ENCODE data around the gene CCN2.
"Not testable (repeated sequence)": the region's sequence is repeated elsewhere in the genome, so short reads cannot be mapped to it uniquely, and the experiment has no call there.

CCN2 gene

DNA sequence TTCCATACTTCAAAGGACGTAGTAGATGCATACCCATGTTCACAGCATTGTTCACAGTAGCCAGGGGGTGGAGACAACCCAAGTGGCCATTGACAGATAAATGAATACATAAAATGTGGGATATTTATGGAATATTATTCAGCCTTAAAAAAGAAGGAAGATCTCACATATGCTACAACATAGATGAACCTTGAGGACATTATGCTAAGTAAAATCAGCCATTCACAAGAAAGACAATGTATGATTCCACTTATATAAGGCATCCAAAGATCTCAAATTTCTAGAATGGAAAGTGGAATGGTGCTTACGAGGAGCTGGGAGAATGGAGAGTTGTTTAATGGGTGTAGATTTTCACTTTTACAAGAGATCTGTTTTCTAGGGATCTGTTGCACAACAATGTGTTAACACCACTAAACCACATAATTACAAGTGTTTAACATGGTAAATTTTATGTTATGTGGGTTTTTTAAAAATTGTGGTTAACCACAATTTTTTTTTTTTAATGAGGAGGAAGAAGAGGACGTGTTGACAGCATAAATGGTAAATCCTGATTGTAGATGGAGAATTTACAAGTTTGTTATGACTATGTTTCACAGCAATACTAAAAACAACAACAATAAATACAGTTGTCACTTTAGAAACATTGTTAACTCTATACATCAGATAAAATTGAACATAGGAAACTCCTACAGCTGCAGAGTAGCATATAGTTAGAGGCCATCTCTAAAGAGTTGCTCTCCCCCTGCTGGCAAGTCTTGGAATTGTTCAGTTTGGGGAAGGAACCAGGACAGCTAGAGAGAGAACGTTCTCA lies 41.6 kb downstream of the CCN2 start:
- peak; percentile 71 for DNase-seq

DNA sequence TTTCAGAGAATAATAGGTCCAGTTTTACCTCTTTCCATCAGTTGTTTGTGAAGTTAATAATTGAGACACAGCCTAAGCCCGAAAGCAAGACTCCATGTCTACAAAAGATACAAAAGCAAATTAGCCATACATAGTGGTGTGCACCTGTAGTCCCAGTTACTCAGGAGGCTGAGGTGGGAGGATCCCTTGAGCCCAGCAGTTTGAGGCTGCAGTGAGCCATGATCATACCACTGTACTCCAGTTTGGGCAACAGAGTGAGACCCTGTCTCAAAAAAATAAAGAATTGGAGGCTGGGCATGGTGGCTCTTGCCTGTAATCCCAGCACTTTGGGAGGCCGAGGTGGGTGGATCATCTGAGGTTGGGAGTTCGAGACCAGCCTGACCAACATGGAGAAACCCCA lies 42.4 kb downstream of the CCN2 start:
- DNase-seq, result not testable (repeated sequence)

DNA sequence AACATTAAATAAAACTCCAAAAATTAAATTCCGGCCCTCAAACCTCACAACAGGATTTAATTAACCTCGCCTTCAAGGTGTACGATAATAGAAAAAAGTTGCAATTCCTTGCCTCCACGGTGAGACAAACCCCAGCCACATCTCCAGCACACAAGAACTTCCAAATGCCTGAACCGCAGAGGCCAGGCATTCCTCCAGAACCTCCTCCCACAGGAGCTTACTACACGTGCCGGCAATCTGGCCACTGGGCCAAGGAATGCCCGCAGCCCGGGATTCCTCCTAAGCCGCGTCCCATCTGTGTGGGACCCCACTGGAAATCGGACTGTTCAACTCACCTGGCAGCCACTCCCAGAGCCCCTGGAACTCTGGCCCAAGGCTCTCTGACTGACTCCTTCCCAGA lies 47.4 kb downstream of the CCN2 start:
- DNase-seq, result not testable (repeated sequence)

DNA sequence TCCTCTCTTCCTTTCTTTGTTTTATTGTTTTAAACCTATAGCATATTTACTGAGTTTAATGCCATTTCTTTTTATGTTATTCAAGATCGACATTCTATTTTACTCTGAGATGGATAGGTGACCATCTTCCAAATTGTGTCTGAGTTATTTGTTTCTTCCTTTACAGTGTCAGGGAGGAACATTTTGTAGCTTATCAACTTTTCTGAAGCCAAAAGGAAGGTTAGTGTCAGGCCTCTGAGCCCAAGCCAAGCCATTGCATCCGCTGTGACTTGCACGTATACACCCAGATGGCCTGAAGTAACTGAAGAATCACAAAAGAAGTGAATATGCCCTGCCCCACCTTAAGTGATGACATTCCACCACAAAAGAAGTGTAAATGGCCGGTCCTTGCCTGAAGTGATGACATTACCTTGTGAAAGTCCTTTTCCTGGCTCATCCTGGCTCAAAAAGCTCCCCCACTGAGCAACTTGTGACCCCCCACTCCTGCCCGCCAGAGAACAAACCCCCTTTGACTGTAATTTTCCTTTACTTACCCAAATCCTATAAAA lies 49.8 kb downstream of the CCN2 start:
- DNase-seq, result not testable (repeated sequence)

DNA sequence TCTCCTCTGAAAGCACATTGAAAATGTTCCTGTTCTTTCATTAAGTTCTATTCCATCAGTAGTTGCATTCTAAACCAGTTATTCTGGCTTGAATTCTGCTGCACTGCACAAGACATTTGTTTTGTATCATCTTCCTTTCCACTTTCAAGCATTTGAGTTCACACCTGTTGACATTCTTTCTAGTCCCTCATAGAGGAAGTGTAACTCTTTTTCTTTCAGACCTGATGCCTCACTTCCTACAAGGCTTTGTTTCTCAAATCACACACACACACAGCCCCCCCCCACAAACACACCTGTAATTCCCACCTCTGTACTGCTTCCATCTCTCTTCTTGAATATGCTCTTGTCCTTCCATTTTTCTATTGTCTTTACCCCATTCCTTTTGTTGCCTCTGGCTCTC lies 50.9 kb downstream of the CCN2 start:
- DNase-seq, result no peak

DNA sequence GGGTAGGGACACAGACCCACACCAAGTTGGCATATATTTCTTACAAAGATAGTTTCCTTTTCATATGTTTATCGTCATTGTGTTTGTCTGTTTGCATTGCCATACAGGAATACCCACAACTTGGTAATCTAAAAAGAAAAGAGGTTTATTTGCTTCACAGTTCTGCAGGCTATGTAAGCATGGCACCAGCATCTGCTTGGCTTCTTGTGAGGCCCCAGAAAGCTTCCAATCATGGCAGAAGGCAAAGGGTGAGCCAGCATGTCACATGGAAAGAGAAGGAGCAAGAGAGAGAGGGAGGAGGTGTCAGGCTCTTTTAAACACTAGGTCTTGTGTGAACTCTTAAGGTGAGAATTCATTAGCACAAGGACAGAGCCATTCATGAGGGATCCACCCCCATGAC lies 52.5 kb downstream of the CCN2 start:
- DNase-seq, result no peak
